ENCODE results near the gene HIBADH.
"Not testable (repeated sequence)": the region's sequence is repeated elsewhere in the genome, so short reads cannot be mapped to it uniquely, and the experiment has no call there.

Gene HIBADH

GRCh38 chr7:27533652-27534081 is 129.0 kb downstream of the HIBADH start:
- no peak for DNase-seq

DNA sequence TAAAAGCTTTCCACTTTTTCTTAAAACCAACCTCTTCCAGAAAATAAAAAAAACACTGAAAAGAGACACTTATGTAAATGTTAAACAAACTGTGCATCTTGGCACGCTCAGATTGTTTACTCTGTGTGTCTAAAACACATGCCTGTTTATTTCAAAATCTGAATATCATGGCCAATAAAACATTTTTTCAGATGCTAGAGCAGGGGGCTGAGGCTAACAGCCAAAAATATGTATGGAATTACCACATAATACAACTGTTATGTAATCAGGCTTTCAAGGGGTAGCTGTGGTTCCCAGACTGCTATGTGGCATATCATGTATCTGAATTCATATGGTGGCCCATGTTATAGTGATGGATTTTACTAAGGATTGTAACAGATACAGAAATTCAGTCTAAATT is 130.4 kb downstream of the HIBADH start:
- DNase-seq = no peak

DNA sequence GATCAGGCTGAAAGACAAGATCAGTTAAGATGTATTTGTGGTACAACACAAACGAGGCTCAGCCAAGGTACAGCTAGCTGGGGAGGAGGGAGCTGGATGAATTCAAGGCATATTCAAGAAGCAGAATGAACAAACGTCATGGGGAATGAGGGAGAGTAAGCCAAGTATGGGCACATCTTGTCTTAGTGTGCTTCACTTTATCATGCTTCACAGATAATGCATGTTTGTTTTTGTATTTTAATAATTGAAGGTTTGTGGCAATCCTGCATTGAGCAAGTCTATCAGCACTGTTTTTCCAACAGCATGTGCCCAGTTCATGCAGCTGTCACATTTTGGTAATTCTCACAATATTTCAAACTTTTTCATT is 135.4 kb downstream of the HIBADH start:
- no peak for DNase-seq

- no peak for DNase-seq
Measured at GRCh38 chr7:27526611-27527347, 135.9 kb downstream of the HIBADH start.

DNA sequence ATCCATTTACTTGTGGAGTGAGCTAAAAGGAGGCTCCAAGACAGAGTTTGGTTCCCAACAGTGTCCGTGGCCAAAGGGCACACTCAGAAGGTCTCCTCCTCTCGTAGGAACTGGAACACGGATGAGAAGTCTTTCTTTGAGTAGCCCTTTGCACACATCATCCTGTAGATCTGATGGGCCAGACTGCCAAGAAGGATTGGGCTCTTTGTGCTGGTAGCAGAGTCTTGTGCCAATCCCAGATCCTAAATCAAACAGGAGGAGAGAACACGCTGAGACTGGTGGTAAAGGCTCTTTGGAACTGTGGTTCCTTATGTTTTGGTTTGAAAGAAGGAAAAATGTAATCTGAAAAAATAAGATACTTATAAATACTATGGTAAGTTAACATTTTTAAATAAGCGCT is 136.6 kb downstream of the HIBADH start:
- no peak for DNase-seq

- no peak for DNase-seq
Measured at GRCh38 chr7:27523321-27523720, 139.4 kb downstream of the HIBADH start.

DNA sequence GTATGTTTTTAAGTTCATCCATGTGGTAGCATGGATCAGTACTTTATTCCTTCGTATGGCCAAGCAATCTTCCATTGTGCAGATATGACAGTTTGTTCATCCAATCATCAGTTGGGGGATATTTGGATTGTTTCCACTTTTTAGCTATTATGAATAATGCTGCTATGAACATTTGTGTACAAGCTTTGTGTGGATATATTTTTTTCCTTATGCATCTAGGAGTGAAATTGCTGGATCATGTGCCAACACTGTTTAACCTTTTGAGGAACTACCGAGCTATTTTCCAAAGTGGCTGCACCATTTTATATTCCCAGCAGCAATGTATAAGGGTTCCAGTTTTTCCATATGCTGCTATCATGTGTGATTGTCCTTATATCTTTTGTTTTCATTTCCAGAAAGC is 140.1 kb downstream of the HIBADH start:
- no peak for DNase-seq

GRCh38 chr7:27520815-27521790 is 141.6 kb downstream of the HIBADH start:
- DNase-seq = no peak

- no peak for DNase-seq
Measured at GRCh38 chr7:27519793-27520469, 142.8 kb downstream of the HIBADH start.

- no peak for DNase-seq
Measured at GRCh38 chr7:27518561-27519350, 143.9 kb downstream of the HIBADH start.

GRCh38 chr7:27516421-27516820 is 146.3 kb downstream of the HIBADH start:
- no peak for DNase-seq

GRCh38 chr7:27515933-27516332 is 146.8 kb downstream of the HIBADH start:
- no peak for DNase-seq

GRCh38 chr7:27514861-27515260 is 147.8 kb downstream of the HIBADH start:
- DNase-seq = no peak

DNA sequence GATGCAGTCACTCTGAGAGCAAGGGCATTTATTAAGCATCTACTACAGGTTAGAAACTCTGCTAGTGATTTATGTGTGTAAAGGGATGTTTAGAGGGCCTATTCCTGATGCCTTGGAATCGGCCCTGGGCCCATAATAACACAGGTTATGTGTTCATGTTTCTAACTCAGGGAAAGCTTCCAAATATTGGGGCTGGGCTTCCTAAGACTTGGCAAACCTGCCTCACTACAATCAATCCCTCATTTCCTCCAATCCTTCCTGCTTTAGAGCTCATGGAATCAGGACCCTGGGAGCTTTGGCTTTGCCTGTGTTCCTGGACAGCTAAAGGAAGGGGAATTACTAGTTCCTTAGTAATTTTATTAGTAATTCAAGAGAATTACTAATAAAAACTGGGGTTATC is 148.8 kb downstream of the HIBADH start:
- no peak for DNase-seq

DNA sequence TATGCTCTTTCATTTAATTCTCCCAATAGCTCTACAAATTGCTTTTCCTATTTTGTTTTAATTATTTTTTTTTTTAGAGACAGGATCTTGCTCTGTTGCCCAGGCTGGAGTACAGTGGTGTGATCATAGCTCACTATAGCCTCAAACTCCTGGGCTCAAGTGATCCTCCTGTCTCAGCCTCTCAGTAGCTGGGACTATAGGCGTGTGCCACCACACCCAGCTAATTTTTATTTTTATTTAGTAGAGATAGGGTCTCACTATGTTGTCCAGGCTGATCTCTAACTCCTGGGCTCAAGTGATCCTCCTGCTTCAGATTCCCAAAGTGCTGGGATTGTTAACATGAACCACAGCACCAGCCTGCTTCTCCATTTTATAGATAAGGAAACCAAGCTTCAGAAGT is 151.3 kb downstream of the HIBADH start:
- DNase-seq = not testable (repeated sequence)

DNA sequence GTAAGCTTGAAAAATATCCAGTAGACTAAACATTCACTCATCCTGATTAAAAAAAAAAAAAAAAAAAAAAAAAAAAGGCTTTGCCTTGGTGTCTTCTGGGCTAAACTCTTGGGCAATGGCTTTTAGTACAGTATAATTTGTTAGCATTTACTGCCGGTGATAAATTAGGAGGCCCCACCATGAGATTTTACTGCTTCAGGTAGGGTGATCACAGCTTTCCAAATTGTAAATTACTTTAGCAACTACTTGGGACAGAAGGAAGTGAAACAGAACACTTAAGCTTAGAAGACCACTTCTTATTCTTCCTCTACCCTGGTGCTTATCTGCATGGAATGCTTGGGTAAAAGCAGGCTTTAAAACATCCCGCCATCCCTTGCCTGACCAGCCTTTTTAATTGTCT is 152.1 kb downstream of the HIBADH start:
- no peak for DNase-seq

DNA sequence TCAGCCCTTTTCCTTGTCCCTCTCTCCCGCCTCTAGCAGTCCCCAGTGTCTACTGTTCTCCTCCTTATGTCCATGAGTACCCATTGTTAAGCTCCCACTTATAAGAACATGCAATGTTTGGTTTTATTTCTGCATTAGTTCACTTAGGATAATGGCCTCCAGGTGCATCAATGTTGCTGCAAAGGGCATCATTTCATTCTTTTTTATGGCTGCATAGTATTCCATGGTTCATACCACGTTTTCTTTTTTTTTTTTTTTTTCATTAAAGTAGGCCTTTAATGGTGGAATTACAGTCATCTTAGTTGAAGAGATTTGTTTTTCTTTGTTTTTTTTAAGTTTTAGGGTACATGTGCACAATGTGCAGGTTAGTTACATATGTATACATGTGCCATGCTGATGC is 160.8 kb downstream of the HIBADH start:
- DNase-seq = not testable (repeated sequence)

GRCh38 chr7:27501001-27501400 is 161.7 kb downstream of the HIBADH start:
- DNase-seq = no peak

DNA sequence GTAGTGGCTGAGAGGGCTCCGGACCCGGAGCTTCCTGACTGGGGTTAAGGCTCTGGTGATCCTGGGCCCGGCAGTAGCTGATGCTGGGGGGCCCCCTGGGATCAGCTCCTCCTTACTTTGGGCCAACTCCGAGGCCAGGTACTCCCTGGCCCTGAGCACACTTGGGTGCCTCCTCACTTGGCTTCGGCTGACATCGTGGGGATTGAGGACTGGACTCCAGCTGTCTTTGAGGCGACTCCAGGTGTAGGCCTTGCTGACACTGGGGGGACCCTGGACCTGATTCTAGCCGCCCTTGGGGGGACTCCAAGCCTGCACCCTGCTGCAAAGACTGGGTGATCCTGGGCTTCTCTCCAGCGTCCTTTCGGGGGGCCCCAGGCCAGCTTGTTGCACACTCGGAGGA is 170.5 kb downstream of the HIBADH start:
- DNase-seq = no peak

DNA sequence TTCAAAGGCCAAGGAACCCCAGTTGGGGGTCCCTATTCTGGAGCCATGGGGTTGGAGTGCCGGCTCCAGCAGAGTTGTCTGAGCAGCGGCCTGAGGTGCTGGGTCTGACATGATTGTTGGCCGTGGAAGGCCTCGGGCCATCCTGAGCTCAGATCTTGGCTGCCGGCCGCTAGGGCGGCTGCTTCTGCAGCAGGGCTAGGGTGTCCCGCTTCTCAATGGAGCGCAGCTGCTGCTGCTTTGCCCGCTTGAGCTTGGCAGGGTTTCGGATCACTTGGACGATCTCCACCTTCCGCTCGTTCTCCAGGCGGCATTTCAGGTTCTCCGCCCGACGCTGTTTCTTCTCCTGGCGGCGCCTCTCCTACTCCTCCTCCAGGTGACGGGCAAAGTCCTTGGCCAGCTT is 171.1 kb downstream of the HIBADH start:
- no peak for DNase-seq

DNA sequence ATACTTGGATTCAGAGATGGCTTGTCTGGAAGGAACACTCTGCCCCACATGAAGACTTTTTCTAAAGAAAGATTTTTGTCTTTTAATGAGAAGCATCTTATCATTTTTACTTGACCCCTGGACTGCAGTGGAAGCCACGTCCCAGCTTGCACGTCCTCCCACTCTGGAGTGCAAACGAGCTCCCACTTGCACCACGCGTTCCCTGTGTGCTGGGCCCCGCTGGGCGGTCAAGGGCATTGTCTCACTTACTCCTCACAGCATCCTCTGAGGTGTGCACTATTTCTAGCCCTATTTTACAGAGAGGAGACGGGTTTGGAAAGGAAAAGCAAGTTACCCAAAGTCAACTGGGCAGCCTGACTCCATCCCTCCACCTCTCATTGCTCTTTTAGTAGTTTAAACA is 175.2 kb downstream of the HIBADH start:
- no peak for DNase-seq

- DNase-seq = no peak
Measured at GRCh38 chr7:27484451-27484850, 178.2 kb downstream of the HIBADH start.

DNA sequence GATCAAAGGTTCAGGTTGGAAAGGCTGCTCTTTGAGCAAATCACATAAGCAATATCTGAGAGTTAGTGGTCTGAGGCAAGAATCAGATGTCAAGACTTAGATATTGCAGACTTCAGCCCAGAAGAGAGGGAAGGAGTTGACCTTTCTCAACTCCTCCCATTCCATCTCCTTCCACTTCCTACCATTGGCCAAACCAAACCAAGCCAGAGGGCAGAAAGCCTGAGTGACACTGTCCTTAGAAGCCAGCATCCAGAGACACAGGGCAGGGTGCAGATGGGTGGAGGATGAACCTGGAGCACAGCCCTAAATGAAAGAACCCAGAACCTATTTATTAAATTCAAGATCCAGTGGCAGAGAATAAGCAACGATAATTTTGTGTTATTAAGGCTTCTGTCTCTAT is 180.5 kb downstream of the HIBADH start:
- no peak for DNase-seq
